IPS-18a (cell line): ENCODE measurements around the gene MUS81.

Source experiments
- H3K27ac ChIP-seq: one replicate; pipeline ENCODE4 v1.5.1; 2013; ENCODE audit warnings: low read length
- H3K27me3 ChIP-seq: one replicate; pipeline ENCODE4 v1.6.1; 2013; ENCODE audit warnings: mild to moderate bottlenecking, low read length; ENCODE audit not compliant: control insufficient read depth, insufficient read depth
- H3K36me3 ChIP-seq: one replicate; pipeline ENCODE4 v1.6.1; 2013; ENCODE audit warnings: low read depth, low read length; ENCODE audit not compliant: control insufficient read depth
- H3K4me1 ChIP-seq: one replicate; pipeline ENCODE4 v1.6.1; 2013; ENCODE audit warnings: low read depth, low read length; ENCODE audit not compliant: control insufficient read depth
- H3K4me3 ChIP-seq: one replicate; pipeline ENCODE4 v1.5.1; 2013; ENCODE audit warnings: low read length
- H3K9ac ChIP-seq: one replicate; pipeline ENCODE4 v1.6.1; 2013; ENCODE audit warnings: mild to moderate bottlenecking, low read length, moderate library complexity
- H3K9me3 ChIP-seq: one replicate; pipeline ENCODE4 v1.6.1; 2013; ENCODE audit warnings: low read depth, low read length; ENCODE audit not compliant: control insufficient read depth

The MUS81 gene

GRCh38 chr11:65856689-65857499 lies 3.3 kb upstream of the MUS81 start:
- H3K36me3 ChIP-seq: peaks cover 31% of the 10 kb centered on the region
- H3K27ac ChIP-seq: peak overlapping the region; percentile 12
- H3K9me3 ChIP-seq: no peaks in the 10 kb centered on the region
- no peaks in the 10 kb centered on the region for H3K27me3 ChIP-seq
- peak overlapping the region; percentile 96 for H3K4me3 ChIP-seq
- peaks cover 4% of the 10 kb centered on the region for H3K4me1 ChIP-seq
- H3K9ac ChIP-seq: peak overlapping the region; percentile 84

GRCh38 chr11:65857500-65857852 lies 2.8 kb upstream of the MUS81 start:
- H3K4me3 ChIP-seq: peak overlapping the region; percentile 96
- H3K36me3 ChIP-seq: peaks cover 33% of the 10 kb centered on the region

DNA sequence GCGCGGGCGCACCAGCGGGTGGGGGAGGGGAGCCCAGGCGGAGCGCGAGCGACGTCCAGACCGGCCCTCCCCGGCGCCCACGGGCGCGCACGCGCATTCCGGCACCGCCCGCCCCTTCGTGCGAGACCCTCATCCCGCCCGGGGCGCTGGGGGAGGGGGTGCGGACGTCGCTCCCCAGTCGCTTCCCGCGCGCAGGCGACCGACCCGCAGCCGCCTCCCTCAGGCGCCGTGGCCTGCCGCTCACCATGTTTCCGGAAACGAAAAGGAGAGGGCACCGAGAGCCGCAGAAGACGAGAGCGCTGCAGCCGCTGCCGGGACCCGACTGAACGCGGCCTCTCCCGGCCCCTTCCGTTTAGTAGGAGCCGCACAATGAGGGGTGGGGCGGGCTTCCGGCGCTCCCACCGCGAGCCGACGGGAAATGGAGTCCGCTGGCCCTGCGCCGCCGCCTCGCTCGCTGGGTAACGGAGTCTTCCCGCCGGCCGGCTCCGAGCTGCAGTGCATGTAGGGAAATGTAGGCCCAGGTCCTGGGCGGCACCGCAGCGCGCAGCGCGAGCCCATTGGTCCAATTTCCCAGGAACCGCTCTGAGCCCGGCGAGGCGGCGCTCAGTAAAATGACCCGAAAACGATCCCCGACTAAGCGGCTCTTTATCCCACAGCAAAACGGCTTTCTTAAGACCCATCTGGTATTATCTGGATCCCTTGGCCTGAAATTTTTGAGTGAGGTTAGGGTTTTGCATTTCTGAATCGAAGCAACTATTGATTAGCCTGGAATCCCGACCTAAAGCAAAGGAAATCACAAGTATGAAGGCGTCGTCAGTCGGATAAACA lies 2.2 kb upstream of the MUS81 start, which contains the start of gene CFL1:
Gene CFL1 (minus strand): TSS at position 328 of the 828 bp plus-strand sequence. CDS start 81 bp downstream, at position 247.
- Histone ChIP-seq H3K9me3 (no peaks in the 10 kb centered on the region), H3K27ac (peak within 1 kb of the TSS; percentile 94), H3K9ac (peak within 1 kb of the TSS; percentile 93), H3K36me3 (peaks cover 34% of the 10 kb centered on the region), H3K4me3 (peak within 1 kb of the TSS; percentile 96), H3K27me3 (no peaks in the 10 kb centered on the region), H3K4me1 (peaks cover 4% of the 10 kb centered on the region)

More at GRCh38 chr11:65857500-65857852, 2.8 kb upstream of the MUS81 start:
- Histone ChIP-seq H3K9ac (peak overlapping the region; percentile 84), H3K9me3 (no peaks in the 10 kb centered on the region), H3K27me3 (no peaks in the 10 kb centered on the region), H3K27ac (peak overlapping the region; percentile 12), H3K4me1 (peaks cover 4% of the 10 kb centered on the region)

DNA sequence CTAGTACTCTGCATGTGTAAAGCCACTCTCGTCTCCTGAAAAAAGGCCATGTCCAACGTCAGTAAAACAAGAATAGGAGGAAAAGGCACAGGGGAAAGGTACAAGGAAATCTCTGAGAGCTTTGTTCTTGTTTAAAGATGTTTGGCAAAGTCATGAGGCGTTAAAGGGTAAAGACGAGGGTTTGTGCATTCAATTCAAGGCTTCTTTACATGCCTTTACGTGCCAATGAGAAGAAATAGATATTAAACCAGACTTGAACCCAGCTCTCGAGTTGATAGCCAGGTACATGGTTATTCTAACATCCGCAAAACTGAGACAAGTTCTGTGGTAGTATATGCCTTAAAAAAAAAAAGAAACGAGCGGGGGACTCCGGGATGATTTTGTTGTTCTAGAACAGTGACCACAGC lies 1.5 kb upstream of the MUS81 start:
- H3K36me3 ChIP-seq: peaks cover 32% of the 10 kb centered on the region
- H3K27ac ChIP-seq: peak overlapping the region; percentile 94
- no peaks in the 10 kb centered on the region for H3K27me3 ChIP-seq
- peaks cover 4% of the 10 kb centered on the region for H3K4me1 ChIP-seq
- peak overlapping the region; percentile 93 for H3K9ac ChIP-seq
- H3K4me3 ChIP-seq: peak overlapping the region; percentile 96
- no peaks in the 10 kb centered on the region for H3K9me3 ChIP-seq

DNA sequence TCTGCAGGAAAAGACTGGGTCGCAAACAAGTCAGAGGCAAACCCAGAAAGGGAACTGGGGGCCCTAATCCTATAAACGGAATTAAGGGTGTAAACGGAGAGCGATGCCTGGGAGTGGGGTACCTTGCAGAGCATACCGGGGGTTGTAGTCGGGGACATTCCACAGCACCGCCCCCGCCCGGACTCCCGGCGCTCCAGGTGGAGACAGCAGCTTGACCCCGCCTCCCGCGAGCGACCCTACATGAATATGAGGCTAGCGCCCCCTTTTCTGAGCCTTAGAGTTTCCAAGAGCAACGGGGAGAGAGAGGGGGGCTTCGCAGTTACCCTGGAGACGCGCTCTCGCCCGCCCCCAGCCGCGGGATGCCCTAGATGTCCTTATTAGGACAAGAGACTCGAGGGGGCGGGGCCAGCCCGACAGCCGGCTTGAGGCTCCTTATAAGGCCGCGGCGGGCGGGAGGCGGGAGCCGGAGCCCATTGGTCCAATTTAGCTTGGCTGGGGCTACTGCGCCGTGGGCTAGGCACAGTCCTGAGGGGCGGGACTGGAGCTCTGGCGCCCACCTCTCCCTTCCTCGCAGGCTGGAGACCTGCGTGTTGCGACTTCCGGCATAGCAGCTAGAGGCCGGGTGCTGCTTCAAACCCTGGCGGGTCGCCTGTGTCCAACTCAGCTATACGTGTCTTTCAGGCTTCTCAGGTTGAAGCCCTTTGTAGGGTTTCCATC lies 980 bp upstream of the MUS81 start:
- Histone ChIP-seq H3K4me1 (peaks cover 4% of the 10 kb centered on the region), H3K9ac (peak overlapping the region; percentile 93), H3K27me3 (no peaks in the 10 kb centered on the region), H3K4me3 (peak overlapping the region; percentile 96), H3K36me3 (peaks cover 32% of the 10 kb centered on the region), H3K27ac (peak overlapping the region; percentile 94), H3K9me3 (no peaks in the 10 kb centered on the region)

DNA sequence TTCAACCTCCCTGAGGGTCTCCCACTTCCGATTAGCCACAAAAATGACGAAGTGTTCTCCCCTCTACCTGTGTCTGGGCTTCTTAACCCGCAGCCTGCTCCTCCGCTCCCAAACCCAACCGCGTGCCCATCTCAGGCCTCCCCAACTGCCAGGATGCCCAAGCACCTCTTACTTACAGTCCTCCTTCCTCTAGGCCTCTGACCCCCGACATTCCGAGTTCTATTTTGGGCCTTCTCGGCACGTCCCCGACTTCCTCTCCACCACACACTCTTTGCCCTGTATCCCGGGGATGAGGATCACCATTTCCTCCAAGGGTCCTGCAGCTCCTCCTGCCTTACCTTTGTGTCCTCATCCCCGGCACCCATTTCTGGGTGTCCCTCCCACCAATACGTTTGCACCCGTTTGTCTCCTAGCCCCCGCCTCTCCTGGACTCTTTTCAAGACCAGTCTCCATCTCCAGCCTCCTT lies 388 bp upstream of the MUS81 start:
- Histone ChIP-seq H3K9me3 (no peaks in the 10 kb centered on the region), H3K27ac (peak overlapping the region; percentile 93), H3K9ac (peak overlapping the region; percentile 86), H3K4me3 (peak overlapping the region; percentile 86), H3K4me1 (peaks cover 4% of the 10 kb centered on the region), H3K27me3 (no peaks in the 10 kb centered on the region), H3K36me3 (peaks cover 31% of the 10 kb centered on the region)

DNA sequence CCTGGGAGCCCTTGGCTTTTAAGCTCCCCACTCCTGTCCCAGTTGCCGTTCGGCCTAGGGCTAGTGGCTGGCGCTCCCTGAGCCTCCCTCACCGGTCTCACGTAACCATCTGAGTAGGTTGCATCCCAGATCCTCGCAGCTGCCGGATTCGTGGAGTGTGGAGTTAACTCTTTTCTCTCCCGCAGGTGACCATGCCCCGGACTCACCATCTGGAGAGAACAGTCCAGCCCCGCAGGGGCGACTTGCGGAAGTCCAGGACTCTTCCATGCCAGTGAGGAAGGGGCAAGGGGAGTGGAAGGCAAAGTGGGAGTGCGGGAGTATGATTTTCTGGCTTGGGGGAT lies 902 bp downstream of the MUS81 start:
- Histone ChIP-seq H3K4me3 (peak overlapping the region; percentile 86), H3K27me3 (no peaks in the 10 kb centered on the region), H3K9ac (peak overlapping the region; percentile 86), H3K36me3 (peaks cover 28% of the 10 kb centered on the region), H3K9me3 (no peaks in the 10 kb centered on the region), H3K27ac (peak overlapping the region; percentile 8), H3K4me1 (peaks cover 2% of the 10 kb centered on the region)

GRCh38 chr11:65861533-65862183 lies 1.4 kb downstream of the MUS81 start:
- Histone ChIP-seq H3K4me1 (no peaks in the 10 kb centered on the region), H3K36me3 (peaks cover 26% of the 10 kb centered on the region)

GRCh38 chr11:65862191-65862735 lies 2.0 kb downstream of the MUS81 start:
- Histone ChIP-seq H3K9me3 (no peaks in the 10 kb centered on the region), H3K4me1 (no peaks in the 10 kb centered on the region), H3K4me3 (no peak overlapping the region), H3K27me3 (no peaks in the 10 kb centered on the region), H3K27ac (no peak overlapping the region), H3K36me3 (peaks cover 26% of the 10 kb centered on the region), H3K9ac (no peak overlapping the region)

More at GRCh38 chr11:65861533-65862183, 1.4 kb downstream of the MUS81 start:
- no peaks in the 10 kb centered on the region for H3K27me3 ChIP-seq
- H3K9me3 ChIP-seq: no peaks in the 10 kb centered on the region
- no peak overlapping the region for H3K27ac ChIP-seq
- peak overlapping the region; percentile 86 for H3K9ac ChIP-seq
- H3K4me3 ChIP-seq: peak overlapping the region; percentile 86

DNA sequence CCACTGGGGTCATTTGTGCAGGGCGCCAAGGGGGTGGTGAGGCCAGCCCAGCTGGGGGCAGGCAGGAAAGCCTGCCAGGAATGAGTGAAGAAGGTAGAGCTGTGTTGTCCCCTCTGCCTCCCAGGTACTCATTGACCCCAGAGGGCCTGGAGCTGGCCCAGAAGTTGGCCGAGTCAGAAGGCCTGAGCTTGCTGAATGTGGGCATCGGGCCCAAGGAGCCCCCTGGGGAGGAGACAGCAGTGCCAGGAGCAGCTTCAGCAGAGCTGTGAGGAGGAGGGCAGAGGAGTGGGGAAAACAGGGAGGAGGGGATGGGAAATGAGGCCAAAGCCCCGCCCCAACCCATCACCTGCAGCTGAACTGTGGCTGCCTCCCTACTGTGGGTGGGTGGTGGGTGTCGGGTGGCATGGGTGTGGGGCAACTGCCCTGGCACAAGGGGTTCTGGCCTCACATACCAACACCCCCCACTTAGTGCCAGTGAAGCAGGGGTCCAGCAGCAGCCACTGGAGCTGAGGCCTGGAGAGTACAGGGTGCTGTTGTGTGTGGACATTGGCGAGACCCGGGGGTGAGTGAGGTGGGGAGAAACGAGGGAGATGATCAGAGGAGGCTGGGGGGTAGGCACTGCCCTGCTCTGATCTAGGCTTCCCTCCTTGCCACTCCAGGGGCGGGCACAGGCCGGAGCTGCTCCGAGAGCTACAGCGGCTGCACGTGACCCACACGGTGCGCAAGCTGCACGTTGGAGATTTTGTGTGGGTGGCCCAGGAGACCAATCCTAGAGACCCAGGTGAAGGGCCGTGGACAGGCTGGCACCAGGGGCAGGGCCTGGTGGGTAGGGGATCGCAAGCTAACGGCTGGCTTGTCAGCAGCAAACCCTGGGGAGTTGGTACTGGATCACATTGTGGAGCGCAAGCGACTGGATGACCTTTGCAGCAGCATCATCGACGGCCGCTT lies 3.0 kb downstream of the MUS81 start:
- H3K27me3 ChIP-seq: no peaks in the 10 kb centered on the region
- H3K4me3 ChIP-seq: no peak overlapping the region
- no peak overlapping the region for H3K9ac ChIP-seq
- no peak overlapping the region for H3K27ac ChIP-seq
- peaks cover 26% of the 10 kb centered on the region for H3K36me3 ChIP-seq
- no peaks in the 10 kb centered on the region for H3K9me3 ChIP-seq
- H3K4me1 ChIP-seq: no peaks in the 10 kb centered on the region
